Endothelial cell (in vitro differentiated cells): ENCODE results near the gene CAMKMT. TPM values are rescaled to one million over a fixed set of nuclear protein-coding genes. Genes with fewer than 3 reads are reported as not detected.

ENCODE experiments used
- DNase-seq: peaks from one replicate; pipeline ENCODE4 v3.0.0; 2021; ENCODE audit warnings: low spot score
- H3K27ac Mint-ChIP-seq: one replicate; pipeline ENCODE4 v1.8.0; 2021; ENCODE audit warnings: mixed read lengths, inconsistent platforms; ENCODE audit not compliant: unreplicated experiment
- H3K27me3 Mint-ChIP-seq: one replicate; pipeline ENCODE4 v1.8.0; 2021; ENCODE audit warnings: mild to moderate bottlenecking, moderate library complexity, mixed read lengths, inconsistent platforms; ENCODE audit not compliant: unreplicated experiment
- H3K36me3 Mint-ChIP-seq: one replicate; pipeline ENCODE4 v1.8.0; 2021; ENCODE audit warnings: mild to moderate bottlenecking, low read depth, mixed read lengths, inconsistent platforms; ENCODE audit not compliant: unreplicated experiment
- H3K4me1 Mint-ChIP-seq: one replicate; pipeline ENCODE4 v1.8.0; 2021; ENCODE audit warnings: mild to moderate bottlenecking, mixed read lengths, inconsistent platforms; ENCODE audit not compliant: unreplicated experiment
- H3K4me3 Mint-ChIP-seq: one replicate; pipeline ENCODE4 v1.8.0; 2021; ENCODE audit warnings: mild to moderate bottlenecking, mixed read lengths, inconsistent platforms; ENCODE audit not compliant: unreplicated experiment
- H3K9me3 Mint-ChIP-seq: one replicate; pipeline ENCODE4 v1.8.0; 2021; ENCODE audit warnings: mixed read lengths, inconsistent platforms; ENCODE audit not compliant: unreplicated experiment
- CTCF ChIP-seq: fragments of 200-600 bp; sonication (generic); IDR thresholded peaks from one replicate; pipeline ENCODE4 v1.5.0; 2021; ENCODE audit warnings: antibody characterized with exemption; ENCODE audit not compliant: unreplicated experiment
- total RNA-seq: library from RNA; stranded (reverse); fragmentation: NEBNext Ultra II Directional; extraction: Animal tissue kit (Norgen Biotek cat#: 25700); gene quantifications from one replicate; pipeline ENCODE4 v1.2.1, GENCODE V29; 2021; ENCODE audit not compliant: unreplicated experiment

The CAMKMT gene
- total RNA-seq, 1 donor from 2014 or later = 8.4 TPM

GRCh38 chr2:44745922-44746766 is 384.4 kb downstream of the CAMKMT start:
- no peak for TF ChIP-seq CTCF
- no peak overlapping the region for H3K4me3 Mint-ChIP-seq
- no peaks in the 10 kb centered on the region for H3K36me3 Mint-ChIP-seq
- DNase-seq = no peak
- H3K27me3 Mint-ChIP-seq = peaks cover 2% of the 10 kb centered on the region
- no peak overlapping the region for H3K27ac Mint-ChIP-seq
- H3K4me1 Mint-ChIP-seq = no peaks in the 10 kb centered on the region
- H3K9me3 Mint-ChIP-seq = no peaks in the 10 kb centered on the region

- DNase-seq = no peak
- Mint-ChIP-seq H3K36me3 (no peaks in the 10 kb centered on the region), H3K4me1 (no peaks in the 10 kb centered on the region), H3K9me3 (no peaks in the 10 kb centered on the region), H3K27me3 (peaks cover 2% of the 10 kb centered on the region), H3K4me3 (no peak overlapping the region), H3K27ac (no peak overlapping the region)
- no peak for TF ChIP-seq CTCF
Observed at GRCh38 chr2:44746856-44747615, 385.3 kb downstream of the CAMKMT start.

GRCh38 chr2:44747794-44748193 is 386.0 kb downstream of the CAMKMT start:
- no peak for DNase-seq
- Mint-ChIP-seq H3K4me1 (no peaks in the 10 kb centered on the region), H3K27me3 (peaks cover 2% of the 10 kb centered on the region), H3K4me3 (no peak overlapping the region), H3K9me3 (no peaks in the 10 kb centered on the region), H3K27ac (no peak overlapping the region), H3K36me3 (no peaks in the 10 kb centered on the region)
- TF ChIP-seq CTCF = no peak

GRCh38 chr2:44751754-44752479 is 390.2 kb downstream of the CAMKMT start:
- Mint-ChIP-seq H3K9me3 (no peaks in the 10 kb centered on the region), H3K27ac (no peak overlapping the region), H3K4me3 (no peak overlapping the region), H3K36me3 (no peaks in the 10 kb centered on the region), H3K4me1 (no peaks in the 10 kb centered on the region), H3K27me3 (no peaks in the 10 kb centered on the region)
- no peak for DNase-seq
- no peak for TF ChIP-seq CTCF
